HG02870 (cell line): ENCODE results near the gene LTB4R2.

Source experiments
- ATAC-seq: cut with Tn5 transposase; IDR thresholded peaks from one replicate; pipeline ENCODE4 v1.9.1; 2021; ENCODE audit warnings: mild to moderate bottlenecking, moderate library complexity; ENCODE audit not compliant: unreplicated experiment

LTB4R2 gene

GRCh38 chr14:24277071-24277470 is 32.9 kb upstream of the LTB4R2 start:
- ATAC-seq: no peak

DNA sequence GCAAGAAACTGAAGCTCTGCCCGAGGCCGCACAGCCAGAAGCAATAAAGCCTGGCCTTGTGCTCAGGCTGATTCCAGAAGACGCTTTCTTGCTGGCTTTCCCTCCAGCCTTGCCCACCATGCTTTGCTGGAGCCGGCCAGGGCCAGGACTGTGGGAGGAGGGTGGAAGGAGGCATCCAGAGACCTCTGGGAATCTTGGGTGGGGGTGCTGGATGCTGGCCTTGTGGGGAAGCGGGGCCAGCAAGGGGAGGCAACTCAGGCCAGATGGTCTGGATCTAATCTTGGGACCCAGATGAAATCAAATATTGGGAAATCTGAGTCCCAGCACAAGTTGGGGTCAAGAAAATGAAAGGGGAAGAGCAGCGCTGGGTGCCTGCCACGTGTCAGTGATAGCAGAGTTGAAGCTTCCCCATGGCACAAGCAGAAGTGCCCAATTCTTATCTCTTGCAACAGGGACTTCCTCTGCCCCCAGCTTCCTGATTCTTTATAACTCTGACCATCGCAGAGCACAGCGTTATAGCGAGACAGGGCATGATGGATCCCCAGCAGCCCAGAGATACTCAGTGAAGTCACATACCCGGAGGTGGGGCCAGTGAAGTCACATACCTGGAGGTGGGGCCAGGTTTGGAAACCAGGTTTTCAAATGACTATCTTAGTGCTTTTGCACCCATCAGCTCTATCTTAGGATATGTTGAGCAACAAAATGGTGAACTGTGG is 32.2 kb upstream of the LTB4R2 start:
- no peak for ATAC-seq

- no peak for ATAC-seq
Observed at GRCh38 chr14:24278424-24278823, 31.5 kb upstream of the LTB4R2 start.

DNA sequence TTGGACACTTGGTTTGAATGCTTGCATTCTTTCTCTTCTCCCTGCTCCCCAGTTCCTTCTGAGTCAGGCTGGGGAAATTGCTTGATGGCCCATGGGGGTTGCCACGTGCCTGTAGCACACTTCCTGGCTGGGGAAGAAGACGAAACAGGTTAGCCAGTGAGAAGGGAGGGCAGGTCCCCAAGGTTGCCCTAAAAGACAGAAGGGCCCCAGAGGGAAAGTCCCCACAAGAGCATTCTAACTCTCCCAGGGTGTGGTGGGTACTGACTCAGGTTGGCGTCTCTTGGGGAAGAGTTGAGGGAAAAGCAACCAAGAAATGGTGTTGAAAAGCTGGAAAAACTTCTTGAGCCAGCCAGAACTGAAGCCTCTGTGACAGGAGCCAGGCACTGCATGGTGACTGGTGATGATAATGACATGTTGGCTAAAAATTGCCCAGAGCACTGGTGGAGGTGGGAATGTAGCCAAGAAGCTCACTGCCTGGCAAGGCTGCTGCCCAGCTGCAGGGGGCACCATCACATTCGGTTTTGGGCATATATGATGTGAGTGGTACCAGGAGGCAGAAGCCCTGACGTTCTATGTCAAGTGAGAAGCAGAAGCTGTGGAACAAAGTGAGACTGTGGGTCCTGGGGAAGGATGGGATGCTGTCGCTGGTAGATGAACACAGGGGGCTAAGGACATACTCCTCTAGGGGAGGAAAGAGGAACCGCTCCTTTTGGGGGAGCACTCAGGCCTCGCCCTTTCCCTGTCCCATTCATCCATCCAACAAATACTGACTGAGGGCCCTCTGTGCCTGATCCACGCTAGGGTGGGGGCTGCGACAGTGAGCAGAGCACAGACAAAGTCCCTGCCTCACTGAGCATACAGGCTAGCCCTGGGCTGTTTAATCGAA is 30.4 kb upstream of the LTB4R2 start:
- ATAC-seq: no peak

DNA sequence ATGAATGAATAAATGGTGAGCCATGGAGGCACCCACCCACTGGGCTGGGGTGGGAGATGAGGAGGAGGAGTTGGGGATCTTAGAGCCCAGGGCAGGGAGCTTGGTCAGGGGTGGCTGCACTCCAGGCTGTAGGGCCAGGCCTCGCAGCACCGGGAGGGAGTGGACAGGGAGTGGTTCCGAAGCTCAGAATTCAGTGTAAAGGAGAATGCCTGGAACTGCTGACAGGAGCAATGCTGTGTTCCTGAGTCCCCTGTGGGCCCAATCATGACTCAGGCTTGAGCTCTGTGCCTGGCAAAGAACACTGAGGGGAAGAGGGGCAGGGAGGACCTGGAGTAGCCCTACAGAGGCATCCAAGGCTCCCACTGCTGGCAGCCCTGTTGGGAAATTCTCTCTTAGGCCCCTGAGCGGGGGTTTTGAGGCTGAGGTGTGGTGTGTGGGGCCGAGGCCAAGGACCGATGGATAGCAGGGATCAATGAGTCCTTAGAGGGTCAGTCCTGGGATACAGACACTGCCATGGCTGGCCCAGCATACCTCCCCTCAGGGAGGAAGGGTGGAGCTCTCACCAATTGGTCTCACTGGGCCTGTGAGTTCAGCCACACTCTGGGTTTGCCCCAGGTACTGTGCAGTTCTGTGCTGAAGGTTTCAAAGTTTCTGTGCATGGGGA is 29.0 kb upstream of the LTB4R2 start:
- no peak for ATAC-seq

- no peak for ATAC-seq
Observed at GRCh38 chr14:24281636-24282035, 28.3 kb upstream of the LTB4R2 start.

DNA sequence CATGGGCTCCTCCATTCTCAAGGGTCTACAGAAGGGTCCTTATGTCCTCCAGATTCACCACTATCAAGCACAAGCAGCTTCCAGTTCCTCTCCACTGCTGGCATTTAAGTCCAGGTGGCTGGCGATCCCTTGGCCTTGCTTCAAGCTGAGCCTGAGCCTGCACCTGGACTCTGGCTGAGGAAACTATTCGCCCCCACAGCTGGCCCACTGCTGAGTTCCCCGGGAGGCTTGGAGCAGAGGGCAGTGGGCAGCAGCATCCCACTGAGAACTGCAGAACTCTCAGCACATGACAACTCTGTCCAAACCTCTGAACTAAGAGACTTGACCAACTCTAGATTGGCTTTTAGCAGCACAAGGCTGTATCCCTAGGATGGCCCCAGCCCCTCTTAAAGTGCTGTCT is 27.2 kb upstream of the LTB4R2 start:
- ATAC-seq: no peak

DNA sequence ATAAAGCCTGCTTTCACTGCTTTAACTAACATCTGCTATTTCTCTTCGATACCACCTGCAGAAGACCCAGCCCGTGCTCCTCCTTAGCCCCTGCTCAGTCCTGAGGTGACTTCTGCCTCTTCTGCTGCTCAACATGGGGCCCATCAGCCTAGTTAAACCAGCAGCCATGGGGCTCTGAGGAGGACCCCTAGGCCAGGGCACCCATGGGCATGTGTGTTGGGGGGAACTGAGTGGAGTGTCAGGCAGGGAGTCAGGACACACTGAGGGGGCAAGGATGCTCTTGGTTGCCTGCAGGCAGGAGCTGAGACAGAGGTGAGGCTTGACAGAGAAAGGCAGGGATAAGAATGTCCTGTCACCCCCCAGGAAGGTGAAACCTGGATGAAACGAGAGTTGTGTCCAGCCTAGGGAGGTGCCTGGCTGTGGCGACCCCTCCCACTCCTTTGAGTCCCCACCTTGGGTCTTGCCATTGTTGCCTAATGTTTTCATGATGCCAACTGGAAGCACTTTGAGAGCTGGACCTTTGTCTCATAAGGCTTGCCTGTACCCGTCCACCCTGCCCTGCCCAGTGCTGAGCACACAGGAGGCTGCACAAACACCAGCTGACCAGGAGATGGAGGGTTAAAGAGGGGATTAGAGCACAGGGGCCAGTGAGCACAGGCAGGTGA is 26.0 kb upstream of the LTB4R2 start:
- no peak for ATAC-seq

GRCh38 chr14:24284501-24285035 is 25.4 kb upstream of the LTB4R2 start:
- ATAC-seq: no peak

GRCh38 chr14:24285351-24285750 is 24.6 kb upstream of the LTB4R2 start:
- ATAC-seq: no peak

- ATAC-seq: no peak
Observed at GRCh38 chr14:24286996-24287395, 22.9 kb upstream of the LTB4R2 start.

DNA sequence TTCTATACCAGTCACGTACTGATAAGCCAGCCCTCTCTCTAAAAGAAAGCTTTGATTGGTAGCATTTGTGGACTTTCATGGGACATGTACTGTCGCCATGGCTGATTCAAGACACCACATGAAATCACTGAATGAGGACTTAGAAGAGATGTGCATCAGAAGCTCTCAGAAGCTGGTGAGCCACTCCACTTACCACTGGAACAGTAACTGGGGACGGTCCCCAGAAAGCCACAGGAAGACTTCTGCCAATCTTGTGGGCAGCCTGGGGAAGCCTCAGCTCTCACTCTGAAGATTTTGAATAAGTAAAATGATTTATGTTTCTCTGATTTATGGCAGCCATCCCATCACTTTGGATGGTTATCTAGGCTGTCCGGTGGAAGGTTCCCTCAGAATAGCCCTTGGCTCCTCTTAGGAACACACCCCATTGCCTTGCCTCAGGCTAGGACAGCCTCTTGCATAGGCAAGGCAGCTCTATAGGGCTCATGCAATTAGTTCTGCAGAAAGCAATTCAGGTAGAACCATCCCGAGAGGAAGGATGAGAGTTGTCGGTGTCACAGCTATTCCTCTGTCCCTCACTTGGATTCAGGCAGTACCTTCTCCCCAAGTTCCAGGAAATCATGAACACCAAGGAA is 20.2 kb upstream of the LTB4R2 start:
- ATAC-seq: peak; percentile 82

- ATAC-seq: no peak
Observed at GRCh38 chr14:24290746-24291145, 19.2 kb upstream of the LTB4R2 start.

- ATAC-seq: no peak
Observed at GRCh38 chr14:24291446-24292117, 18.4 kb upstream of the LTB4R2 start.

DNA sequence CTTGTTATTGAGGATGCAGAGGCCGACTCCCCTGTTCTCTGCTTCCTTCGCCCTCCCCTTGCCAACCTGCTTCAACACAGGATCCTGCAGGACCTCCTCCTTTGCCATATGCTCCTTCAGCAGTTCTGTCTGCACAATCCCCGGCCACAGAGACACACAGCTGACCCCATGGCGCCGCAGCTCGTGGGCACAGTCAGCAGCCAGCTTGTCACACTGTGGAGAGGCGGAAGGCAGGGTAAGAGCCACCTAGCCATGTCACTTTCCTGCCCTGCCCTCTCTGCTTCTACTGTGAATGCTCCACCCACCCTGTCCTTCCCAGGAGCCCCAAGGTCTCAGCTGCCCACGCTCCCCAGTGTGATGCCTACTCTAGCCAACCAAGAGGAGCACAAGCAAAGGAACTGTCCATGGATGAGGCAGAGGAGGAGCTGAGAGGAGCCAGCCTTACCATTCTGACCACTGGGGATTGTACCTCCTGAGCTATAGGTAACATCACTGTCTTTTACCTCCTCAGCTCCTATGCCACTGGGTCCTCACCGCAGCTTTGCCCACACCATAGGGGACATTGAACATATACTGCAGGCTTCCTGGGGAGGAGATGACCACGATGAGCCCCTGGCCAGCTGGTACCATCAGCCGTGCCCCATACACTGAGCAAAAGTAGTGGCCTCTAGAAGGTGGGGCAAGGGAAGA is 17.7 kb upstream of the LTB4R2 start:
- ATAC-seq: no peak

- no peak for ATAC-seq
Observed at GRCh38 chr14:24293525-24293924, 16.4 kb upstream of the LTB4R2 start.

DNA sequence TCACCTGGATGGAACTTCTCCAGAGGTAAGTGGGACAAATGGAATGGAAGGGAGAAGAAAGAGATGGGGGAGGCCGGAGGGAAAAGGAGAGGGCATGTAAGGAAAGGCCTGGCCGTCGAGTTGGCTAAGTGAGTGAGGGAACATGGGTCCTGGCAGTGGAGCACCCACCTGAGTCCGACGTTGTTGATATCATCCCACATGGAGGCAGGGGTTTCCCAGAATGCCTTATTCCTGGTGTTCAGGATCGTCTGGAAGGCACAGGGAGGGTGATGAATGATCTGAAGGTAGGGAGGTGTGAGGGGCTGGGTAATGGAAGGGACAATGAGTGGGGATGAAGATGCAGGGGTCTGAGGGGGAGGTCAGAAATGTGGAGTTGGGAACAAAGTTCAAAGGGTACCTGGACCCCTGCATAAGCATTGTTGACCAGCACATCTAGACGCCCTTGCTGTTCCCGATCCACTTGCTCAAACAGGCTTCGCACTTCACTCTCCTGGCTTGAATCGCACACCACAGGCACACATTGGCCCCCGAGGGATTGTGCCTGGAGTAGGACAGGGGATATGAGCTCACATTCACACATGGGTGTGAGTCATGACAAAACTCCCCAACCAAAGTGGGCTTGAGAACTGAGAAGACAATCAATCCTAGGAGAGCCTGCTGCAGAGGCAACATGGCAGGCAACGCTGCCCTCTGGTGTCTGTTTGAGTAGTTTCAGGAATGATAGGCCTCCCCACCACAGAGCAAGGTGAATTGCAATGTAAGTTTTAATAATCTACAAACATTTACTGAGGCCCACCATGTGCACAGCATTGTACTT is 13.4 kb upstream of the LTB4R2 start:
- peak; percentile 43 for ATAC-seq

DNA sequence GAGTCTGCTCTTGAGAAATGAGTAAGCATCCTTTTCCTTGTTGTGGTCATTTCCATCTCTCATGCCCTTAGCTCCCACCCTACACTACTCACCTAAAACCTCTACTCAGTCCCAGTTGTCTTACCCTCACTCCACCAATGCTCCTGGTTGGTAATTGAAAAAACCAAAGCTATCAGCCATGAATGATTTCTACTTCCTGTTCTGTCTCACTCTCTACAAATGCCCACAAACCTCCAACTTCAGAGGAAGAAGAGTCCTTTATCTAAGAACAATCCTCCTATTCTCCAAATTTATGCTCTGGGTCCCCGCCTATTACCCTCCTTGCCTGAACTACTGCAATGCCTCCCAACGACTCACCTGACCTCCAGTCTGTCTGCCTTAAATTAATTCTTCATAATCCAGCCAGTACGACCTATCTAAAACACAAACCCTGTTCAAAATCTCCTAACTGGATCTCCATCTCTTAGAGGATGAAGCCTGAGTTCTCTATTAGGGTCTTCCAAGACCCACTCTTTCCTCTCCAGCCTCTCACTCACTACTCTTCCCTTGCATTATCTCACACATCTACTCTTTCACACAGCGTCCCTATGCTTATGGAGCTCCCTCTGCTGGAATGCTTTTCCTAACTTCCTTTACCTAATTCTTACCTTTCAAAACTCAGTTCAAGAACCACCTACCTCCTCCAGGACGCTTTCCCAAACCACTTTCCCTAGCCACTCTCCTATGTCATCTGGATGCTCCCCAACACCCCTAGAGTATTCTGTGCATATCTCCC is 12.6 kb upstream of the LTB4R2 start:
- peak; percentile 15 for ATAC-seq
